Aorta (tissue), 5 donors: ENCODE results near the gene PCNX3. TPM values are rescaled to one million over a fixed set of nuclear protein-coding genes. Genes with fewer than 3 reads are reported as not detected.
A peak's percentile ranks its signal among the peaks of the same experiment; 100 is the strongest.

Source experiments
- ATAC-seq: fragments of 200-7000 bp; cut with Tn5 transposase; one replicate; pipeline ENCODE4 v1.9.1; 2022; ENCODE audit warnings: moderate library complexity; ENCODE audit not compliant: low FRiP score
- DNase-seq, 2 donors: peaks; one replicate each; pipeline ENCODE4 v3.0.0-alpha.2; 2020
- H3K27ac ChIP-seq, 2 donors: one replicate each; pipeline ENCODE4 v1.5.1; 2013; ENCODE audit warnings: low read length in 2 of 2, mild to moderate bottlenecking in 2 of 2, moderate library complexity in 2 of 2, control low read depth in 1 of 2, inconsistent platforms in 1 of 2, low read depth in 1 of 2
- H3K27me3 ChIP-seq, 2 donors: one replicate each; pipeline ENCODE4 v1.6.1; 2013; ENCODE audit warnings: control low read depth in 1 of 2, low read length in 1 of 2, mild to moderate bottlenecking in 1 of 2, moderate library complexity in 1 of 2; ENCODE audit not compliant: insufficient read depth in 2 of 2, control insufficient read depth in 1 of 2
- H3K36me3 ChIP-seq, 2 donors: one replicate each; pipeline ENCODE4 v1.6.1; 2013; ENCODE audit warnings: control low read depth in 1 of 2, low read length in 1 of 2, mild to moderate bottlenecking in 1 of 2; ENCODE audit not compliant: insufficient read depth in 2 of 2, control insufficient read depth in 1 of 2
- H3K4me1 ChIP-seq, 2 donors: one replicate each; pipeline ENCODE4 v1.6.1; 2013; ENCODE audit warnings: low read length in 2 of 2, control low read depth in 1 of 2, mild to moderate bottlenecking in 1 of 2, moderate library complexity in 1 of 2; ENCODE audit not compliant: insufficient read depth in 2 of 2, control insufficient read depth in 1 of 2
- H3K4me3 ChIP-seq, 2 donors: one replicate each; pipeline ENCODE4 v1.5.1; 2013; ENCODE audit warnings: low read length in 2 of 2, control low read depth in 1 of 2, mild to moderate bottlenecking in 1 of 2
- H3K9me3 ChIP-seq: one replicate; pipeline ENCODE4 v1.6.1; 2013; ENCODE audit warnings: mild to moderate bottlenecking, low read length; ENCODE audit not compliant: control insufficient read depth
- WGBS, 2 donors: extraction: QIAGEN DNeasy Blood & Tissue Kit; methylation state at CpG; one replicate each; pipeline ENCODE4 v1.1.7; 2013; 5-methylcytosine and 5-hydroxymethylcytosine counted together
- intact Hi-C, 2 donors: fragments of 100-400 bp; cut with DNase I; formaldehyde crosslinking; loops; one replicate each; pipeline versions ENCODE4 v1.14.2 to v1.15.0; 2022
- polyA plus RNA-seq, 2 donors: library from polyadenylated mRNA; stranded (reverse); fragments of 200-250 nt; gene quantifications; one replicate each; pipeline ENCODE4 v1.2.3, GENCODE V29; 2013
- total RNA-seq, 2 donors: library from RNA; stranded (reverse); fragmentation: NEBNext Ultra II Directional; extraction: Animal tissue kit (Norgen Biotek cat#: 25700); gene quantifications; one replicate each; pipeline ENCODE4 v1.2.1, GENCODE V29; 2021
- donor health status: healthy with polysubstance abuse.
- donor health status: Bipolar disorder and iron deficiency.
- donor health status: DM: no; HTN: no; CAD: no.
- donor health status: DM: no; HTN: no; CAD: no.
- donor health status: DM: yes; HTN: yes; CAD: no.

Gene PCNX3
- total and polyA plus RNA-seq, 4 donors, result 3.9 to 50.0 (median 26.8) TPM

DNA sequence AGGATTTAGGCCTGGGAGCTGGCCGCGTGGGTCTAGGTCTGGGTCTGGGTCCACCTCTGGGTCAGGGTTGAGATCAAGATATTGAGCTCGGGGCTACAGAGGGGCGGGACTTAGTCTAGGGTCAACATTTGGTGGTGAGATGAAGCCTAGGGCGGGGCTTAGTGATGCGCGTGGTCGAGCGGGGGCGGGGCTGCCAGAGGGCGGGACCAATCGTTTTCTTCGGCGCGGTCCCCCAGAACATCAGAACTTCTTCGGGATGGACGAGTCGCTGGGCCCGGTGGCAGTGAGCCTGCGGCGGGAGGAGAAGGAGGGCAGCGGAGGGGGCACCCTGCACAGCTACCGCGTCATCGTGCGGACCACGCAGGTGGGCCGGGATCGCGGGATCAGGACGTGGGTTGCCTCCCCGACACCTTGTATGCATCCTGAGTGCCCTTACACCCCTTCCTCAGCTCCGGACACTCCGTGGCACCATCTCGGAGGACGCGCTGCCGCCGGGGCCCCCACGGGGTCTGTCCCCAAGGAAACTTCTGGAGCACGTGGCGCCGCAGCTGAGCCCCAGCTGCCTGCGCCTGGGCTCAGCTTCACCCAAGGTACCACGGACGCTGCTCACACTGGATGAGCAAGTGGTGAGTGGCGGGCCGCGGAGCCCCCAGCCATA, 26.6 kb downstream of the PCNX3 start:
- 57 to 61% methylated on average over 48 to 49 of the region's 49 CpGs for WGBS, 2 donors
- DNase-seq, result no peak
- H3K4me3 ChIP-seq, result no peak overlapping the region

GRCh38 chr11:65643971-65644370, 28.4 kb downstream of the PCNX3 start:
- Histone ChIP-seq H3K27me3 (no peaks in the 10 kb centered on the region), H3K4me1 (no peaks in the 10 kb centered on the region), H3K36me3 (no peaks in the 10 kb centered on the region), H3K27ac (no peak overlapping the region), H3K4me3 (no peak overlapping the region), H3K9me3 (no peaks in the 10 kb centered on the region)
- intact Hi-C loops, result no loop called here
- no peak for DNase-seq
- WGBS, 2 donors, result 78 to 83% methylated on average over 6 of the region's 6 CpGs
- no peak for ATAC-seq

More for the DNA sequence above, 26.6 kb downstream of the PCNX3 start:
- H3K27ac ChIP-seq, result no peak overlapping the region
- no peaks in the 10 kb centered on the region for H3K9me3 ChIP-seq
- intact Hi-C loops, result no loop called here
- no peak for ATAC-seq
- no peaks in the 10 kb centered on the region for H3K4me1 ChIP-seq
- H3K36me3 ChIP-seq, result no peaks in the 10 kb centered on the region
- no peaks in the 10 kb centered on the region for H3K27me3 ChIP-seq

GRCh38 chr11:65644837-65645236, 29.3 kb downstream of the PCNX3 start:
- Histone ChIP-seq H3K4me1 (no peaks in the 10 kb centered on the region), H3K4me3 (no peak overlapping the region), H3K9me3 (no peaks in the 10 kb centered on the region), H3K27me3 (no peaks in the 10 kb centered on the region), H3K36me3 (no peaks in the 10 kb centered on the region), H3K27ac (no peak overlapping the region)
- intact Hi-C loops, result no loop called here
- DNase-seq, result no peak
- 85% methylated on average over 11 of the region's 11 CpGs for WGBS, 2 donors
- ATAC-seq, result no peak

- DNase-seq (no peak), ATAC-seq (no peak)
- Histone ChIP-seq H3K4me1 (no peaks in the 10 kb centered on the region), H3K4me3 (no peak overlapping the region), H3K36me3 (no peaks in the 10 kb centered on the region), H3K27me3 (no peaks in the 10 kb centered on the region), H3K27ac (no peak overlapping the region), H3K9me3 (no peaks in the 10 kb centered on the region)
- 50 to 62% methylated on average over 10 of the region's 10 CpGs for WGBS, 2 donors
- intact Hi-C loops, result no loop called here
Measured at GRCh38 chr11:65645710-65646109, 30.1 kb downstream of the PCNX3 start.

GRCh38 chr11:65646288-65646957, 30.8 kb downstream of the PCNX3 start:
- ATAC-seq (no peak), DNase-seq (no peak)
- Histone ChIP-seq H3K36me3 (no peaks in the 10 kb centered on the region), H3K27me3 (no peaks in the 10 kb centered on the region), H3K27ac (no peak overlapping the region), H3K4me1 (no peaks in the 10 kb centered on the region), H3K4me3 (no peak overlapping the region), H3K9me3 (no peaks in the 10 kb centered on the region)
- intact Hi-C loops, result no loop called here
- 79 to 82% methylated on average over 62 to 68 of the region's 68 CpGs for WGBS, 2 donors

DNA sequence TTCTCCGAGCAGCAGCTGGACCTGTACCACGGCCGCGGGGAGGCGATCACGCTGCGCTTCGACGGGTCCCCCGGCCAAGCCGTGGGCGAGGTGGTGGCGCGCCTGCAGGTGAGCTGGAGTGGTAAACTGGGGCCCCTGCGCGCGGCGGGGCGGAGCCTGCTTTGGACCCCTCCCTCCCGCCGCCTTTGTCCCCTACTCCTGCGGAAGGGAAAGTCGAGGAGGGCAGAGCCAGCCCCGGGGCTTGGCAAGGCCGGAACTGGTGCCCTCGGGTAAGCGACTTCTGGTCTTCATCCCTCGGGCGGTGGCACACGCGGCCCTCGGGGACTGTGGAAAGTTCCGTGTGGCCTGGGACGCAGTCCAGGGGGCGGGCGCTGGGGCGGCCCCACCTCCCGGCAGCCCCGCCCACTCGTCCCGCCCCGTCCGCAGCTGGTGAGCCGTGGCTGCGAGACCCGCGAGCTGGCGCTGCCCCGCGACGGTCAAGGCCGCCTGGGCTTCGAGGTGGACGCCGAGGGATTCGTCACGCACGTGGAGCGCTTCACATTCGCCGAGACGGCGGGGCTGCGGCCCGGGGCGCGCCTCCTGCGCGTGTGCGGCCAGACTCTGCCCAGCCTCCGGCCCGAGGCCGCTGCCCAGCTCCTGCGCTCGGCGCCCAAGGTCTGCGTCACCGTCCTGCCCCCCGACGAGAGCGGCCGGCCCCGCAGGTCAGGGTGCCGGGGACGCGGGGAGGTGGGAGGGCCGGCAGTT, 31.6 kb downstream of the PCNX3 start:
- ATAC-seq (peak; percentile 40), DNase-seq (no peak)
- 36 to 38% methylated on average over 76 to 87 of the region's 87 CpGs for WGBS, 2 donors
- Histone ChIP-seq H3K4me1 (no peaks in the 10 kb centered on the region), H3K36me3 (no peaks in the 10 kb centered on the region), H3K9me3 (no peaks in the 10 kb centered on the region), H3K27ac (no peak overlapping the region), H3K4me3 (no peak overlapping the region), H3K27me3 (no peaks in the 10 kb centered on the region)
- intact Hi-C loops, result no loop called here

- H3K27ac ChIP-seq, result no peak overlapping the region
- DNase-seq, result peak in 1 of 2 donors; percentile 52
- ATAC-seq, result no peak
Measured at GRCh38 chr11:65648997-65649493, 33.5 kb downstream of the PCNX3 start.

GRCh38 chr11:65649656-65650546, 34.3 kb downstream of the PCNX3 start:
- intact Hi-C loops, result loop anchor here in 1 of 2 donors (5.0 kb wide), 1 partner anchor 33 kb away; the partner anchor contains the start of gene PCNX3
- H3K4me3 ChIP-seq, result no peak overlapping the region
- no peak for ATAC-seq
- peak in 1 of 2 donors; percentile 45 for DNase-seq
- H3K9me3 ChIP-seq, result no peaks in the 10 kb centered on the region
- H3K4me1 ChIP-seq, result peaks cover 0 to 4% of the 10 kb centered on the region in 2 donors
- WGBS, 2 donors, result 79 to 86% methylated on average over 15 to 16 of the region's 16 CpGs
- H3K27ac ChIP-seq, result no peak overlapping the region
- H3K36me3 ChIP-seq, result no peaks in the 10 kb centered on the region
- no peaks in the 10 kb centered on the region for H3K27me3 ChIP-seq

More at GRCh38 chr11:65648997-65649493, 33.5 kb downstream of the PCNX3 start:
- WGBS, 2 donors, result 71% methylated on average over 12 of the region's 12 CpGs
- intact Hi-C loops, result no loop called here
- no peaks in the 10 kb centered on the region for H3K27me3 ChIP-seq
- H3K9me3 ChIP-seq, result no peaks in the 10 kb centered on the region
- H3K4me1 ChIP-seq, result peaks cover 0 to 4% of the 10 kb centered on the region in 2 donors
- H3K4me3 ChIP-seq, result no peak overlapping the region
- no peaks in the 10 kb centered on the region for H3K36me3 ChIP-seq
